SK-N-MC (cell line): ENCODE data around the gene LDB1.

ENCODE experiments used
- EZH2 ChIP-seq: fragments of 200-600 bp; sonication (generic); IDR thresholded peaks from one replicate; pipeline ENCODE4 v1.6.1; 2017; ENCODE audit warnings: antibody characterized with exemption
- POLR2AphosphoS5 ChIP-seq: IDR thresholded peaks from 2 replicates; pipeline ENCODE4 v1.6.1; 2012; ENCODE audit warnings: mild to moderate bottlenecking, low read depth, low read length, borderline replicate concordance

DNA sequence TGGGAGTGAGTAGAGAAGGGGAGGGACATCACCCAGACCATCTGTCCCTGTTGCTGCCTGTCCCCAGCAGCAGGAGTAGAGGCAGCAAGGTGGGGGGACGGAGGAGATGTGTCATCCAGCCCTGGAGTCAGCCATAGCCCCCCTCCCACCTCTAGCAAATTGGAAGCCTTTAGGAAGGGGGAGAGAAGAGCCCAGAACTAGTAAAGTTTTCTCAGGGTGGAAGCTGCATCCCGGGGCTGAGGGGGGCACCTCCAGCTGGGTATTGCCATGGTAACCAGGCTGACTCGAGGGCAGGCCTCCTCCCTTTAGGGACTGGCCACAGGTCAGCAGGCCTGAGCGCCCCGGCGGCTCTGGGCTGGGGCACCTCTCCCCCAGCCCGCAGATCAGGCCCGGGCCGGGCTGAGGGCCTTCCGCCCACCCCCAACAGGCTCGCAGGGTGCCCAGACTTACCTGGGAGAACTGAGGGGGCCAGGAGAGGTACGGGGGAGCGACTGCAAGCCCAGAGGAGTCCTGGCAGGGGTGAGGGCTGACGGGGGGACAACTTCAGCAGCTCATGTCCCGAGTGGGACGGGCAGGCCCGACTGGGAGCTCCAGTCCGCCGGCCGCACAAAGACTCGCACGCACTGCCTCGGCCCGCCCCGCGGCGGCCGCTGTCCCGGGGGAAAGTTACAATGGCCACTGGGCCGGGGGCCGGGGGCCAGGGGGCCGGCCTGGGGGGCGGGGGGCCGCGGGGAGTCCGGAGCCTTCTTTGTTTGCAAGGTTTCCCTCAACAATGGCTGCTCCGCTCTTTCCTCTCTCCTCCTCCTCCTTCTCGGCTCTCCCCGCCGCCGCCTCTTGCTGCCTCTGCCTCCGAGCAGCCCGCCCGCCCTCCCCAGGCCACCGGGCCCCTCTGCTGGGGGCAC is 6.0 kb downstream of the LDB1 start:
- no peak for TF ChIP-seq EZH2
- TF ChIP-seq POLR2AphosphoS5, result no peak
